ENCODE measurements around the gene FMN1.
A peak's percentile ranks its signal among the peaks of the same experiment; 100 is the strongest.

The FMN1 gene

DNA sequence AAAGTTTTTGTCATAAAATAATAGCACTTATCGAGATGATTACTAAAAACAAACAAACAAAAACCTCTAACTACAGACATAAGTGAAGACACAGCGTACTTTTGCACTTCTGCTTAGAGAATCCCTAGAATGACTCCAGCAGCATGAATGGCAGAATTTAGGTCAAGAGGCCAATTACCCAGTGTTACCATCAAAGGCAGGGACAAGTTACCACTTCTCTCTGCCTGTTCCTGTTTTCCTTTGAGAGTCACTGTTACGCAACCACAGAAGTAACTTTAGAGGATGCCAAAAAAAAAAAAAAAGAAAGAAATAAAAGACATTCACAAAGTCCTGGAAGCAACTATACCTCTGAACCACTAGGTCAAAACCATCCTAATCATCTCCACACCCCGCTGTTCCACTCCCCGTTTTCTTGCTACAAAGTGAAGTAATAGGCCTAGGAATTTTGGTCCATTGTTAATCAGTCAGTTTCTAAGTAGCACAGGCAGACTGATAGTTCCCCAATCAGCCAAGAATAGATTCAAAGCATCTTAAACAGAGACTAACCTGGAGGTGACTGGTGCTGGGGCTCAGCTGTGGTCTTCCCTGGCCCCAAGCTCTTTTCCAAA is 41.9 kb downstream of the FMN1 start:
- DNase-seq, result no peak

DNA sequence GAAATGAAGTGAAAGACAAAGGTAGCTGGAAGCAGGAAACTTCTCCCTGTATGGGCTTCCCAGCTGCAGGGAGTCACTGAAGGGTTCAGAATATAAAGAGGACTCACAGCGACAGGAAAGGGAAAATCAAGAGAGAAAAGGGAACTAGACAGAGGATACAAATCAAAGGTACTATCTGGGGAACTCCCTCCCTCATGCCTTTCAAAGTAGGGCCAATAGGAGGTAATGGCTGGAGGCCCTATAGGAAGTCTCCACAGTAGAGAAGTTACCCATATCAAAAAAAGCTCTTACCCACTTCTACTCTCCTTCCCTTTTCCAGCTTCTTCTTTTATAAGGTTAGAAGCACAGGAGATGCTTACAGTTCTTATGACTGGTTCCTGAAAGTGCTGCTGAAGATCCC is 43.5 kb downstream of the FMN1 start:
- no peak for DNase-seq

DNA sequence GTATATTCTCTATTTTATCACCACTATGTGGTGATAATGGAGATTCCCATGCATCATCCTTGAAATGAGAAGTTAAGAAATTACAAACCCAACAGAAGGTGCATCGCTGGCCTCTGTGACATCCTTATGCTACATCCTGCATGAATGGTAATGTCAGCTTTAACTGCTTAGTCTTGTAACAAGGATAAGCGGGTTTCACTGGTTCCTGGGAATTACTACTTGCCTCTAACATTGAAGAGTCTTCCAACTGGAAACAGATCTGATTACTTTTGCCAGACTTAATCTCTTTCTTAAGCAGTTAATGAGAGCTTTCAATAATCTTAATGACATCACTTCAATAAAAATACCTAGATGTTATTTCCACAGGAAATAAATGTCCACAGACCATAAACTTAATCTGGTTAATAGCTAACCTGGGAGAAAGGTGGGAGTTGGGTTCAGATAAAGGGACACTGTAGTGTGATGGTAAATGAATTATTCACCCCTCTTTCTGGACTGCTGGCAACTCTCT is 44.0 kb downstream of the FMN1 start:
- no peak for DNase-seq

DNA sequence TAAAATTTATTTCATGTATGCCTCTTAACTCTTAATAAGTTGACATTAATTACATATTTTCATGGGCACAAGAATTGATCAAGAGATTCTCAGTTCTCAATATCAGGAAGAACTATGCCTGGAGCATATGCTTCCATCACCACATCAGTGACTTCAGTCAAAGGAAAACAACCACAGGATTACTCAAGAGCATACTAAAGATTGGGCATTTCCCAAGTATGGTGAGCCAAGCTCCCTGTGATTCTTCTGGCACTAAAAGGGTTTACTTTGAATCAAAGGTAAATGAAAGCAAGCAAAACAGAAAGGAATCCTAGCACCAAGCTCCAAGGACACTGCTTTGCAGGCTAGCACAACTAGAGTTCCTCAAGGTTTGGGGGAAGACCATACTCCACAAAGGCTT is 44.6 kb downstream of the FMN1 start:
- DNase-seq, result no peak

DNA sequence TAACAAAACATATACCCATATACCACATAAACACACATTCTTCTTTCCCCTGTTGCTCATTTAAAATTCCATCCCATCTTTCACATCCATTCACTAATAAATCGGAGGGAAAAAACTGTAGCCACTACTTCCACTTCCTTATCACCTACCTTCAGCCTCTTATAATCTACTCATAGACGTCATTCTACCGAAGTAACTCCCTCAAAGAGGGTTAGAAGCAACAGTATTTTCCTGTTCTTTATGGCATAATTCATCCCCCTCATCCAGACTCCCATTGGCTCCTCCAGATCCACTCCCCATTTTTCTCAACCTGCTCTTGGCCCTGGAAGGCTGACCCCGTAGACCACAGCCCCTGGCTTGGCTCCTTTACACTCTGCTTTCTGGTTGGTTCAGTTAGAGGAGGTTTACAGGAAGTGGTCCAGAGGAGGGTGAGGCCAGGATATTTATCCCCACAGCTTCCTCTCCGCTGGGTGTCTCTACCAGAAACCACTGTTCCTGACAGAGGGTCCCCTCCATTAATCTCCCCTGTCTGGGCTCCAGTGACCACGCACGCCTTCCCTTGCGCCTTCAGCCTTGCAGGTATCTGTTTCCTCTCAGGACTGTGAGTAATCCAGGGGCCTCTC is 46.3 kb downstream of the FMN1 start:
- DNase-seq, result no peak

DNA sequence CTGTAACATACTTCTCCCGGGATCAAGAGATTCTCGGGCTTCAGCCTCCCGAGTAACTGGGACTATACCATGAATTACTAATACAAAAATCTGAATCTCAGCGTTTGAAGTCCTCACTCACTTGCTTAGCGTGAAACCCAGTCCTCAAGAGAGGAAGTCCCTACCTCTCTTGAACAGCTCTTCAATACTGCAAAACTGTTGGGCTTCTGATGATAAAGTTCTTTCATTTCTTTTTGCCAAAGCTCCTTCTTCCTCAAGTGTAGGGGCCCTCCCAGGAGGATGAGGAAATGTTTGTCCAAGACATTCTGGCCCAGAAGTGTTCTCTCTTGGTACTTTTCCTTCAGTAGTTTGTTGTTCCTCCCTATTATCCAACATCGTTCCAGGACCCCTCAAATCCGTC is 48.5 kb downstream of the FMN1 start:
- no peak for DNase-seq

DNA sequence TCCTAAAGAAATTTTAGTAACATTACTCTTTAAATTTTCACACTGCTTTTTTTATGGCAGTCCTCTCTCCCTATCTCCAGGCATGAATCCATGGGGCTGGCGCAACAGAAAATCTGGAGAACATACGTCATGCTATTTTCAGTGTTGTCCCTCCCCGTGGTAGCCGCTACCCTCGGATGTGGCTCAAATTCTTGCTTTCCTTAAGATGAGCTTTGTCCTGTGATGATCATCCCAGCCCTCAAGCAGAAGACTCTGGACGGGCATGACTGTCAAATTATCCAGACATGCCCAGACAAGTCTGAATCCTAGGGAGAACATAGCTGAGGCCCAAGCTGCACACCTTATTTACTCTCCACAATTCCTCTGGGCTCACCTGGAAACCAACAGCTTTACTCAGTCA is 49.1 kb downstream of the FMN1 start:
- no peak for DNase-seq

DNA sequence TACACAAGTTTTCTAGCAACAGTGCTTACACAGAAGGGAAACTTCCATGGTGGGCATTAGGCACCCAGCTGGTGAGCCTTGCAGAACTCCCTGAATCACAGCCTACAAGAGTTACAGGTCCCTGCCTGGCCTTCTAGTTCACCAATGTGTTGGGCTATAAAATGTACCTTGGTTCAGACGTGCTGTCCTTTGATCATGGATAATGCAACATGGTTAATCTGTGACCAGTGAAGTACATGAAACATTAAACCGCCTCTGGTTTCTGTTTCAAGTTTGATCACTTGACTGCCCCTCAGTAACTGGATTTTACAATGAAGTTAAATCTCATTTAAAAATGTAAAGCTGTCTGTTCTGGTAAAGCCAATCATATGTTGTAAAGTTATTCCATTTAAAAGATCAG is 51.8 kb downstream of the FMN1 start:
- no peak for DNase-seq

DNA sequence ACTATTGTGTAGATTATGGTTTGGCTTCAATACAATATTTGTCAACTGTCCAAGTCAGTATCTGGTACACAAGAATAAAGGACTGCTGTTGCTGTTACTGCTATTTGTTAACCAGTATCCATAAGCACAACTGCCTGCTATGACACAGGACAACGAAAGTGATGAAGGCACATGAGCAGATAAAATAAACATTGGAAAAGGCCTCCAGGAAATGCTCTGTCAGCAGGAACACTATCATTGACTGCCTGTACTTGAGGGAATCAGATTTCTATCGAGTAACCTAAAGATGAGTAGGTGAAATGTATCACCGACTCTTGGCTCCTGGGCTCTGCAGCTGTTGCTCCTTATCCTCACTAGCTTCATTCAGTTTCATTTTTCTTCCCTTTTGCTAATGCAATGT is 56.5 kb downstream of the FMN1 start:
- DNase-seq, result no peak

DNA sequence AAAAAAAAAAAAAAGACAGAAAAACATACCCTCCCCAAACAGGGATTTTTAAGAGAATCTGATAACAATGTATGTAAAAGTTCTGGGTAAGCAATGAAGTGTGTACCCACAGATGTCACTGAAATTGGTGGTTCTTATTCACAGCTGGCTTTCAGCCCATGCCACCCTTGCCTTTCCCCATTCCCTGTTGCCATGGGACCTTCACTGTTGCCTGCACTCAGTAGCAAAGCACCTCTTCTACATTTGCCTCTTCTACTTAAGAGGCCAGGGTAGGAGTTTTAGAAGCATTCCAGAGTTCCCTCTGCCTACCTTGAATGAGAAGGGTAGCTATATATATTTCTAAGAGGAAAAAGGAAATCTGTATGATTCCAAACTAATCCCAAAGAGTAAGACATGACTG is 57.4 kb downstream of the FMN1 start:
- DNase-seq, result no peak

DNA sequence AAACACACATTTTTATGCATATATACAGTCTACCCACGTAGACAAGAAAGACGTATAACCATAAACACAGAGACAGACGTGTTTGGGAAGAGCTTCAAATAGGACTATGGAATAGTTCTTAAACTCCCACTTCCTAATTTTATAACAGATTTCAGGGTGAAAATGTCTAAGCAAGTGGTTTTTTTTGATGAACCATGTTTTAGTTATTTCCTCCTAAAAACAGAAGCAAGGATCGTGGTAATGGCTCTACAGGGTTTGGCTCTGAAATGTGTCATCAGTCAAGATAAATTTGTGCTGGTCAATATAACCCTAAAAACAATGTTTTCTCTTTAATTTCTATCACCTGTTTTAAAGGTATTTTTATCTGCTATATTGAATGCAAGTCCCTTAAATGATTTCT is 58.2 kb downstream of the FMN1 start:
- DNase-seq, result no peak

DNA sequence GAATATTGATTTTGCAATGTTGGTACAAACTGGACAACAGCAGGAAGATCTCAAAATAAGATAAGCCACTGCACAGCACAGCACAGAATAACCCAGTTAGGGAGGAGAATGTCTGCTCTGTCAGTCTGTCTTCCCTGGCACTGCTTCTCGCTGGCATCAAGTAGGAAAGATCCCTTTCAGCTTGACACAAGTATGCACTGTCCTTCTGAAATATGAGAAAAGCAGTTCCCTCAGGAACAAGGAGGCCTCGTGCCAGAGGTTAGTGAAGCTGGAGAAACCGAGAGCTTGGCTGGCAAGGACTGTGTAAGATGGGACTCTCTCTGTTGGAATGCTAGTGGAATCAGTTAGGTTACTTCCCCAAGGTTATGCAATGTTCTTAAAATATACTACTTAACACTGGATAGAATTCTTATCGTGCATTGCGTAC is 59.1 kb downstream of the FMN1 start:
- DNase-seq, result no peak

DNA sequence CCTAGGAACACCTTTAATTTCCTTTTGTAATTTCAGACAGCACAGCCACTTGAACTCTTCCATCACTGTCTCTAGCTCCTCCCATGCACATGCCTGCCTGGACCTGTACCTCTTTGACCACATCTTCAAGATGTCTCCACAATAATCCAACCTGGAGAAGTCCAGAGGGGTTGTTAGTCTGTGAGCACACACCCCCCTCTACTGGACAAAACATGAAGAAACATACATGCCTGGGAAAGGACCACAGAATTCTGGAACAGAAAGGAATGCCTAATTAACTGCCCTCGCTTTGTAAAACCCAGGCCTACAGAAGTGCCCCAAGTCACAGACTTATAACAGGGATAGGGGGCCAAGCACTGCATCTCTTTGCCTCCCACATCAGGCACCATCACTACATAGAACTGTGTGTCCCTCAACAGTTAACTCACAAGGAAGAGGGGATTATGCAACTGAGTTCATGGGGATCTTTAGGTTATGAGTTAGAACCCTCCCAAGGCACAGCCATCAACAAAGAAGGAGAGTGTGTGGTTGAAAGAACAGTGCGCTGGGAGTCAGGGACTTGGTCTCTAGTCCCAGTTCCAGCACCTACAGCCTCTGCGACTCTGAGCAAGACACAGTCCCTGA is 61.7 kb downstream of the FMN1 start:
- DNase-seq, result no peak

DNA sequence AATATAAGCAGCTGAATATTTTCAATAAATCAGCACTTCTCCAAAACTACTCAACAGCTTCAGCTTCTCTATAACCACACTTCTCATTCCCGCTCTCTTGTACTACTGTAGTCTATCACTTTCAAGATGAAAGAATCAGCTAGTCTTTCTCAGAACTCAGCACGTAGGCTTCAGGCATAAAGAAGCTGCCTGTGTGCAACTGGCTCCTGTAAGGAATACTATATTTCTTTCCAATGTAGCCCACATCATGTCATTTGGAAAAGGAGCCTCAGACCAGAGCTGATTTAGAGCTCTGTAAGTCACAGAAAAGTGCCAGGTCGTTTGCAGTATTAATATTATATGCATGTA is 62.3 kb downstream of the FMN1 start:
- no peak for DNase-seq

DNA sequence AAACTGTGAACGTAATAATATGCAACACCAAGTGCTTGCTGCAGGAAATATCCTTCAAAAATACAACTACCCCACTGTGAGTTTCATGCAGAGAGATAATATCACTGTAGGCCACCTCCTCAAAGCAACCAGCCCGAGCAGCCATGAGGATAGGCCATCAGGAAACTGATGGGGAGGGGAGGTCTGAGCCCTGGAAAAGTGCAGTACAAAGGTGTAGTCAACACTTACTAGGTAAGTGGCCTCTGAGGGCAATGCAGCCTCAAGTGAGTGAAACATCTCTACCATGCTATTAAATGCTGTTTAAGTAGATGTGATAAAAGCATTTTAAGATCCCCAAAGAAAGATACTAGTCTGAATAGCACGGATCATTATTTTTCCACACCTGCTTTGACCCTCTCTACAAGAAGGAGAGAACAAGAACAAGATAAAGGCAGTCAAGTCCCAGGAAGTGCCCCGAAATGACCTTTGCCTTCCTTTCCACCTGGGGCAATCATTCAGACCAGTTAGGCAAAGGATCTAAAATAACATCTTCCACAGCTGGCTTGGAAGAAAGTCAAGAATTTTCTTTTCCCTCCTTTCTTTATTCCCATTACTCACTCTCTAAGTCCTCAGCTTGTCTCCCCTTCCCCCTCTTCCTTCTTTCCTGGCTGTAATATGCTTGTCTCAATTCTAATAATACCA is 62.8 kb downstream of the FMN1 start:
- no peak for DNase-seq

DNA sequence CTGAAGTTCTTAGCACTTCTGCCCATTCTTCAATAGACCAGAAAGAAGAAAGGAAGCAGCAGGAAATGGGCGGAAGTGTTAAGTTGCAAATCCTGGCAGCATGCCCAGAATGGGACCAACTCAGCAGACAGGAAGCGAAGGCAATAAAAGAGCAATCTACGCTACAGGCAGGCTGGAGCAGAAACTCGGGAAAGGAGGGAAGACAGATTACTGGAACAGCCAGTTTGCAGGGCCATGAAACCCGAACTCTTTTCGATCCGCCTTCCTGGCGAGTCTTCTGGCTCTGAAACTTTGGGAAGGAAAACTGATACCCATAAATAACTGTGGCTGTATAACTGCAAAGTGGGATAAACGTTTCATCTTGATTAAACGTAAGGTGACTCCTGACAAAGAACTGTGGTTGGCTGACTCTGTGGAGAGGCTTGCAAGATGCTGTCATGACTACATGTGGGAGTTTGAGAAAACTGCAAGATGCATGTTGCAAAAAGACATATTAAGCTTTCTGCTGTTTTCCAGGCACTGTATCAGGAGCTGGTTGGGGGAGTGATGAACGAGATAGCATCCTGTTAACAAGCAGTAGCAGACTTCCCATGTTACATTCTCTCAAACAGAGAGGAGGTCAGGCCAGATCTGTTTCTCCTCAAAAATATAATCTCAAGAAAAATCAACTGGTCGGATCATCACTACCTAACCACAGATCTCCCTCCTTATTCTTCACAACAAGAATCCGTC is 67.8 kb downstream of the FMN1 start:
- peak; percentile 27 for DNase-seq

DNA sequence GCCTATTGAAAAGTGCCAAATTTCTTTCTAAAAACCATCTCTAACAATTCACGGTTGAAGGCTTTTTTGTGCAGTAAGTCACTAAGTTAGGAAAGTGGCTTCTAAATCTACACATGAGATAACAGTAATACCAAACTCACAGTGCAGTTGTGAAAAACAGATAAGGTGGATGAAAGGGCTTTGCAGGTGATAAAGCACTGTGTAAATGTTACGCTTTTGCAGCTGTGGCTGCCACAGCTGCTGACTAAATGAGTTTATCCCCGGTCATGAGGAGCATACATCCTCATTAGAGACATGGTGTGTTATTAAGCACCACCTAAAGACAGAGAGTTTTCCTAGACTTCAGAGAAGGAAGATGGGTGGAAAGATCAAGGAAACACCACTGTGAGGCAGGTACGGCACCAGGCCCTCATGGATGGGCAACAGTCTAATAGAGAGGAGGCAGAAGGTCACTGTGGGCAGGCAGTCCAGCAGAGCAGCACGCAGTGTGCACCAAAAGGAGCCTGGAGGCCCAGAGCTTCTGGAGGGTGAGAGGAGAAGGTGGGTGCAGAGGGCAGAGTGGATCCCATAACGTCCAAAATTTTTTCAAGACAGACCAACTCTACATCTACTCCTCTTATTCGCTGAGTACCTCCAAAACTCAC is 68.5 kb downstream of the FMN1 start:
- DNase-seq, result no peak

DNA sequence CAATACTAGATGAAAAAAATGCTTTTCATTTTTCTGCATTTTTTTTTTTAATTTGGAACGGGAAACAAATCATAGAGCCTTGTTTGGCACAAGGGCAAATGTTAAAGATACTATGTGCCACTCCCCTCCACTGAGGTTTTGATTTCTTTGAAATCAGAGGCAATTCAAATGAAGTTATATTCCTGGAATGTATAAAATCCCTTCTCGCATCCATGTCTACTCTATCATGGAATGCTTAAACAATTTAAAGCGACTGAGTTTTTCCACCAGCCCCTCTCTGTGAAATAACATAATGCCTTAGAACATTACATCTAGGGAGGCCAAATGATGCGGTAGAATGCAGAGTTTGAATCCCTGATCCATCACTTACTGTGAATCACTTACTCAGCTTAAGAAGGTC is 69.7 kb downstream of the FMN1 start:
- no peak for DNase-seq

DNA sequence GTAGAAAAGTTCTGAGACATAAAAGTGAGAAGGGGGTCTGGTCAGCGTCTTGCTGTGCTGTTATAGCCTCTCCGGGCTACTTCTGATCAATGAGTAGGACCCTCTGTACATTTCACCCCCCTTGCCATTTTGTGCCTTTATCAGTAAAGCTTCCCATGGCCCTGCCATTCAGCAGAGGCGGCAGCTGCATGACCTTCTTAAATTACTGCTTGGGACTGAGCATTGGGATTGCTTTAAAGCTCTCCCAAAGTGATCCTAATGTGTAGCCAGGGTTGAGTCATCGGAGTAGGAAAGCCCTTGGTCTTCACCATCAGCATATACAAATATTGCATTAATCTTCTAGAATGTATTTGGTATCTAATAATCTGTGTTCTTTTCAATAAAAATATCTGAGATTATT is 70.2 kb downstream of the FMN1 start:
- DNase-seq, result no peak

DNA sequence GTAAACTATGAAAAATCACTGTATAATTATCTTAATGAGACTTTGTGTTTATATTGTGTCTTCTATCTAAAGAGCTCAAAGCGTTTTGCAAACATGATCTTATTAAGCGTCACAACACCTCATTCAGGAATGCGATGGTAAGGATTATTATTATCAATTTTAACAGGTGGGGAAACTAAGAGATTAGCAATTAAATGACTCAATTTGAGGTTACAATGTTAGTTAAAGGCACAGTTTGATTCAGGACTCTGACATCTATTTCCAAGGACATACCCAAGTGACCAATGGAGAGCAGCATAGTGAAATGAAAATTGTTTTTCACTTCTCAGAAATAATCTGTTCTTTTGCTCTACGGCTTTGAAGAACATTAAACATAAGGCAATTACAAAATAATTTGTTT is 74.6 kb downstream of the FMN1 start:
- no peak for DNase-seq

DNA sequence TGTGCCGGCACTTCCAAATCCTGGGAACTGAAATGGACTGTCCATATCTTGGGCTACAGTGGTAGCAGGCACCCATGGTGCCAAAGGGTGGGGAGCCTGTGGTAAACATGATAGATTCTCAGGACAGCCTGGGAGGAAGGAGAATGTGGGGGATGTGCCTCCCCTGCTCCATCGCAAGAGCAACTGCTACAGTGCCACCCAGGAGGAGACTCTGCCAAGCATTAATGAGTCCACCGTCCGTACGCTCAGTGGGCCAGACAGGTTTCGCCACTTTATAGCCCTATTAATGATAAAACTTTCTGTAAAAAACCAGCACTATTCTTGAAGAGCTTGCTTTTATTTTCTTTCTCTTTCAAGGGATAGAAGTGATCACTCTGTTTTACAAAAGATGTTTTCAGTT is 75.2 kb downstream of the FMN1 start:
- DNase-seq, result no peak

DNA sequence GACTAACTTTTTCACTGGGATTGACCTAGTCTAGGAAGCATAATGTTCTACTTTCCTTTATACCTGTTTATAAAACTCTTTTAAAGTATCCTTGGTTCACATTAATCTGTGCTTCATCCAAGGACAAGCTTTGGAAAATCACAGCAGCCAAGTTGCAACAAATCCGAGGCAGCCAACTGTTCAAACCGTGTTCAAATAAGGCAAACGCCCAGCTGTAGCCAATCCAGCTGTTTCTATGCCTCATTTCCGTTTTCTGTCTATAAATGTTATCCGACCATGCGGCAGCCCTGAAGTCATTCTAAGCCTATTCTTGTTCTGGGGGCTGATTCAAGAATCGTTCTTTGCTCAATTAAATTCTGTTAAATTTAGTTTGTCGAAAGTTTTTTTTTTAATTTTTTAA is 78.3 kb downstream of the FMN1 start:
- no peak for DNase-seq
